GM21825 (cell line): ENCODE data around the gene MREG.
"Not testable (repeated sequence)": the region's sequence is repeated elsewhere in the genome, so short reads cannot be mapped to it uniquely, and the experiment has no call there.

Experiments used
- ATAC-seq: cut with Tn5 transposase; IDR thresholded peaks from one replicate; pipeline ENCODE4 v1.9.1; 2021; ENCODE audit warnings: mild to moderate bottlenecking, moderate library complexity; ENCODE audit not compliant: unreplicated experiment

Gene MREG

GRCh38 chr2:215965532-215966165 lies 47.7 kb downstream of the MREG start:
- no peak for ATAC-seq

DNA sequence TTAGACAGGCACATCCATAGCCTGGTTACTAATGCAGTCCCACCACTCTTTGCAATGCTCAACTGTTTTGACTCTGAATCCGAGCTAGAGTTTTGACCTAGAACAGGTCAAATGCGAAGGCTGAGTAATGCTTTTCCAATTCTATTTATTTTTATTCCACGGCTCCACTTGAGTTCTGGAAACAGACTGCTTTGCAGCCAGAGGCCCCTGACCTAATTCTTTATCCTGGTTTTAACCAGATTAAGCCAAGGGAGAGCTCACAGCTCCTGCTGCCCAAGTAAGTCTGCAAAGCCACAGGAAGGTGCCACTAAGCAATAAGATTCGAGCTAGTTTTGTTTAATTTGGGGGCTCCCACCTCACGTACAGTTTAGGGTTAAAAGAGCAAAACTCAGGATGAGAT lies 51.4 kb downstream of the MREG start:
- no peak for ATAC-seq

DNA sequence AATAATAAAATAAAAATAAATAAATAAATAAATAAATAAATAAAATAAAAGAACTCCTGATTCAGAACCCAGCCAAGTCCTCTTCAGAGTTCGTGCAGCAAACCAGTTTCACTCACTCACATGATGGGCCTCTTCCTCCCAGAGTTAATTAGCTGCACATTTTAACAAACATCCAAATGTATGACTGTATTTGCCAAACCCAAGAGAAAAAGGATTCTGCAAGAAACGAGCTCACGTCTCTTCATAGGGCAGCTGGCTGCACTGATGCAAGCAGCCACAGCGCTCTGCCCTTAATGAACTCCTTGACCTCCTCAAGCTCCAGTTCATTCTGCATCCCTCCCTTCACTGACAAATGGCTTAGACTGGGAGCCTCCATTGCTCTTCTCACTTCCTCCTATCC lies 55.1 kb downstream of the MREG start:
- ATAC-seq, result no peak

GRCh38 chr2:215957354-215958122 lies 55.8 kb downstream of the MREG start:
- ATAC-seq, result not testable (repeated sequence)

DNA sequence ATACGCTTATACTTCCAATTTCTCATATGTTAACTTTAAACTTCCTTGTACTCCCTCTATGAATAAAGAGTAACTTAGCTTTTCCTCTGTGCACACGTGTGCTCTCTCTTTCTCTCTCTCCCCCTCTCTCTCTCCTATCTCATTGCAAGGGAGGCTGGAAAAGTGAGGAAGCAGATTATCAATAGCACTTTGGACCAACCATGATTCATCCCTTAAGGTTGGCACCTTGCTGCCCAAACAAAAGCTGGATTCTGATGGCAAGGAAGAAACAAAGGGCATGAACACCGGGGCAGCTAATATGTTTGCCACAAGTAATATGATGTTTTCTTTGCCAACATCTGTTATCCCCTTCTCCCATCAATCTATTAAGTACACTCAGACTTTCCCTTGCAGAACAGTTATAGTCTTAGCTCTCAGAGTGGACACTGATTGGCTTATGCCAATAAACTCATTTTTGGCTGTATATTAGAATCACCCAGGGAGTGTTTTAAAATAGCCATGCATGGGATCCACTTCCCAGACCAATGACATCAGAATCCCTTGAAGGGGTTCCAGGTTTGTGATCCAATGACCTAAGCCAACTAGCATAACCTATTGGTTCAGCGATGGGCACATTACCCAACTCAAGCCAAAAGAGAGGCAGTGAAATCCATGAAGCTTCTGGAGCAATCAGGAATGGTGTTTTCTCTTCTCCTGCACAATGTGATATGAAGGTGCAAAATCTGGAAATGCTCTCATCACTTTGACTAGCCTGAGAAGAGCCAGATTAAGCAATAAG lies 60.3 kb downstream of the MREG start:
- no peak for ATAC-seq

GRCh38 chr2:215951558-215951957 lies 61.8 kb downstream of the MREG start:
- no peak for ATAC-seq

DNA sequence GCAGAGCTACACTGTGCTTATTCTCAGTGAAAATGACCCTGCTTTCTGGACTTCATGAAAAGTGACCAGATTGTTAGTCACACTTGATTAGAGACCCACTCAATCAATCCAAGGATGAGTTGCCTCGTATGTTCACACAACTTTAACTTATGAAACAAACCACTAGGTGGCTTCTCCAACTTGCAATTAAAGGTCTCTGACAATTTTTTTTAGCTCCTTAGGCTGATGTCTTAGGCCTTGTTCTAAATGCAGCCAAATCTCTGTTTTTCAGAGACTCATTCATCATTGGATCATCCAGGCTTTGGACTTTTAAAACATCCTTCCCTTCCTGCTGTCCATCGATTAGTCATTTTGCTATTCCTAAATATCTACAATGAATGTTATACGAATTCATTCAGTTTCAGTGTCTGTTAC lies 63.4 kb downstream of the MREG start:
- ATAC-seq, result peak; percentile 89

DNA sequence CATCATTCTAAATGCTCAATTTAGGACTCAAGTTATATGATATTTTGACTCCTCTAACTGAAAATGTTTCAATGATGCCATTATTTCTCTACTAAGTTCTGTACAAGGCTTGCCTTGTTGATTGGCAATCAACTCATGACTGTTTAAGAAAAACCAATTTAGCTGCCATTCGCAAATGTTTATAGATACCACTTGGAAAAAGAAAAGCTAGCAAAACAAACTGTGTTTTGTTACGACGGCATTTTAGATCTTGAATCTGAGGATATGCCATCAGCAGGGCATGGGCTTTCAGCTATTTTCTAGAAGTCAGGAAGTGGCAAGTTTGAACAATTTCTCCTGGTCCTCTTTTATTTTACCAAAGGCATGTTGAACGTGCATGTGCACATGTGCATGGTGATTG lies 65.3 kb downstream of the MREG start:
- ATAC-seq, result no peak

GRCh38 chr2:215946586-215946985 lies 66.8 kb downstream of the MREG start:
- no peak for ATAC-seq

DNA sequence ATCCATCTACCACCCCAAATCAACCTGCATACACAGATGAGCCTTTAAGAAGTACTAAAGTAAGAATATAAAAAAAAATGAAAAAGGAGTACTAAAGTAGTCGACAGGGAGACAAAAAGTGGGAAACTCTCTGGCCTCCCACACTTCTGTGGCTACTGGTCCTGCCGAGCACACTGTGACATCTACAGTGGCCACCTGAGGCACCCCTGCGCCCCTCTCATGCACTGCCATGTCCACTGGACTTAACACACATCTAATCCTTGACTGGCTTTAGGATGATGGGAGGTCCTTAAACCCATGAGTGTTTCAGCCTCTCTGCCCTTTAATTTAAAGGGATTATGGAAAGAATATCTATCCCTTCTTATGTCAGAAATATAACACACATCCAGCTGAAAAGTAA lies 71.2 kb downstream of the MREG start:
- ATAC-seq, result no peak

DNA sequence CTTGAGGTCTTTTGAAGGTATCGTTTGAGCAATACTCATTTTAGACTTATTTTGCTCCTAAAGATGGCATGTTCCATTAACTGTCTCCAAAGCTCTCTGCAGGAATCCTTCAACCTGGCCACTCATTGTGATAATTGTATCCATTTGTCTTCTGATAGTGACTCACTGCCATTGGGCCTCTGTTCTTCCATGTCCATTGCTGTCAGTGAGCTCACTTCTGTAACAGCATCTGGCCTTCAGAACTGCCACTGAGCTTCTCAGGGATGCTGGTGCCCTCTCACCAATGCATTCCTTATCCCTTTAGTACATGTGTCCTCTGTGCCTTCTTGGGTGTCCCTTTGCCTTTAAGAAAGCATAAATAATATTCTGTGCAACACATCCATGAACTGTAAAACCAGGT lies 71.6 kb downstream of the MREG start:
- ATAC-seq, result no peak

DNA sequence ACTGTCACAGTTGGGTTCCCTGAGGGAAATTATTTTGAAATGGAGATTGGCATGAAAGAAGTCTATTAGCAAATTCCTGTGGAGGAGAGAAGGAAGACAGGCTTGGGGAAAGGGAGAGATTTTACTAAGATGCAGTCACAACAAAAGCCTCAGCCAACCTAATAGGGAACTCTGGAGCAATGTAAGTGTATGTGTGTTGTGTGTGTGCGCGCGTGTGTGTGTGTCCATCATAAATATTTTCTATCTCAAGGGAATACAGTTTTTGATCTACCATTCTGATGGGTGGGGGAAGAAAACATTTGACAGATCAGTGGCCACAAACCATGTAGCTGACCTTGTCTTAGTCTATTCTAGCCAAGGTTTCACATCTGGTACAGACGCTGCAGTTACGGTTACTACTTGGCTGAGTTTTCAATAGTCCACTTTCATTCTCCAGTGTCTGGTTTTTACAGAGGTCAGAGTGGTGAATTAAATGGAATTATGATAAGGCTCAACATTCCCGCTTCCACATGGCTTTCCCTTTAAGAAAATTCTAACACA lies 72.6 kb downstream of the MREG start:
- no peak for ATAC-seq

GRCh38 chr2:215937190-215937589 lies 76.2 kb downstream of the MREG start:
- ATAC-seq, result no peak

DNA sequence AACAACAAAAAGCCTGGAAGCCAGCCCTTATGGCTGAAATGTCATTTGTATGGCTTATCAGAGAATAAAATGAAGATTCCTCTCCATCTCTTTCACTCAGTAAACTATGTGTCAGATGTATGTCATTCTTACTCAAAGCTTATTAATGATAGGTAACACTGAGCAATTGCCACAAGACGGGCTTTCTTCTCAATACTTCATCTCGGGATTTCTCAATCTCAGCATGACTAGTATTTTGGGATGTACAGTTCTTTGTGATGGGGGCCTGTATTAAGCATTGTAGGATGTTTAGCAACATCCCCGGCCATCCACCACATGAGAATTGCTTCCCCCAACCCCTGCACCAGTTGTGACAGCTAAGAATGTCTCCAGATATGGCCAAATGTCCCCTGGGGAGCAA lies 80.2 kb downstream of the MREG start:
- ATAC-seq, result no peak

- ATAC-seq, result peak; percentile 85
Observed at GRCh38 chr2:215931256-215931903, 82.0 kb downstream of the MREG start.

GRCh38 chr2:215930505-215931253 lies 82.7 kb downstream of the MREG start:
- ATAC-seq, result no peak

DNA sequence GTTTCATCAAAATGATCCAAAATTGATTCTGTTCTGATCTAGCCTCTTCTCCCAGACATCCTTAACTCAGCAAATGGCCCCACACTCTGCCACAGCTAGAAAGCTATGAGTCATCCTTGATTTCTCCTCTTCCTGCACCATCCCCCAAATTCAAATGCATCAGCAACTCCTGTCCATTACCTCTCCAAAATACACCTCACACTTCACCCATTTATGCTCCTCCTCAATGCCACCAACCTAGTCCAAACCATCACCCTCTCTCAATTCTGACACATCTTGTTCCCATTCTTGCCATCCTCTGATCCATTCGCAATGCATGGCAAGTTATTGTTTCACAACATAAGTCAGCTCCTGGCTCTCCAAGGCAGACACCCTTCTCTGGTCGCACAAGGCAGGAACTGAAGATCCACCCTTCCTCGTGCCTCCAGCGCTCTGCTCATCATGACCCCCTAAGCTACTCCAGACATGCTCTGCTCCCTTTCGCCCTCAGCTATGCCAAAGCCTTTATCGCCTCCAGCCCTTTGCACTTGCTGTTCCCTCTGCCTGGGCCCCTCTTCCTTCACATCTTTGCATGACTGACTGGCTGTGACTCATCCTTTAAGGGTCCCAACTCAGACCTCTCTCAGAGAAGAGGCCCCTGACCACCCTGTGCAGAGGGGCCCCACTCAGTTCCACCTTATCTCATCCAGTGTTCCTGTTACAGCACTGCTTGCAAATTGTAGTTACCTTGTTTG lies 83.6 kb downstream of the MREG start:
- no peak for ATAC-seq

DNA sequence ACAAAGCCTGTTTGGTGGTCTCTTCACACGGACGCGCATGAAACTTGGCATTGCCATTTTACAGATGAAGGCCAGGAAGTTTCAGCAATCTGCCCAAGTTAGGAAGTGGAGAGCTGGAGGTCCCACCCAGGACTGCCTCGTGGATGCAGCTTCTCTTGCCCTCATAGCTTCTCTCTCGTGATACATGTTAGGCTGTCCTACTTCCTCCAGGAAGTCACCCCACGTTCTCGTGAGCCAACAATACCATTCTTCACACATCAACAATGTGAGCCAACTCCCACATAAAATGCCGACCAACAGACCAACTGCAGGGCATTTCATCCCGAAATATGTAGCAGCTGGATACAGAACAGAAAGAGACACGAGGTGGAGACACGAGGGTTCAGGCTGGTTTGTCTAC lies 85.3 kb downstream of the MREG start:
- no peak for ATAC-seq

DNA sequence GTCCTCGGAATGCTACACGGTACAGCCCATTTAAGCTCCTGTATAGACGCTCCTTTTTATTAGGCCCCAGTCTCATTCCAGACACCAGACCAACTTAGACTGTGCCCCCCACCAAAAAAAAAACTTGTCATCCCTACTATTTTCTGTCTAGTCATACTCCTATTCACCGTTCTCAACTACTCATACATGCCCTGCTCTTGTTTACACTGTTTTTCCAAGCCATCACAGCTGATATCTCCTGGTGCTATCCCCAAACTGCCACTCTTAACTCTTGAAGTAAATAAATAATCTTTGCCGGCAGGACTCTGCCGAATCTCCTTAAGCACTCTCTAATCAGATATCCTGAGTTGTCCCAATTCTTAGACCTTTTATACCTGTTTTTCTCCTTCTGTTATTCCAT lies 86.4 kb downstream of the MREG start:
- ATAC-seq, result not testable (repeated sequence)

DNA sequence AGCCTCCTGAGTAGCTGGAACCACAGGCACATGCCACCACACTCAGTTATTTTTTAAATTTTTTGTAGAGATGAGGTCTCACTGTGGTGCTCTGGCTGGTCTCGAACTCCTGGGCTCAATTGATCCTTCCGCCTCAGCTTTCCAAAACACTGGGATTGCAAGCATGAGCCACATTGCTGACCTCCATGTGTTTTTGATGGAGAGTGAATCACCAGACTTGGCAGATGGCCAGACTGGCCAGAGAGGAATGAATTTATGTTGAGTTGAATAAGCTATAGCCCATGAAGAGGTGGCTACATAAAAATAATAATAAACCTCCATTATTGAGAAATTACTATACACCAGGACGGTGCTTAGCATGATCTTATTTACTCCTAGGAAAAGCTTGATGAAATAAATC lies 91.5 kb downstream of the MREG start:
- ATAC-seq, result no peak
